GM21723 (cell line): ENCODE measurements around the gene PSORS1C1.

Experiments
- ATAC-seq: cut with Tn5 transposase; IDR thresholded peaks from one replicate; pipeline ENCODE4 v1.9.1; 2021; ENCODE audit warnings: mild to moderate bottlenecking, moderate library complexity; ENCODE audit not compliant: unreplicated experiment

PSORS1C1 gene

GRCh38 chr6:31094389-31094881, 20.2 kb upstream of the PSORS1C1 start:
- no peak for ATAC-seq

- ATAC-seq = no peak
Observed at GRCh38 chr6:31096215-31096614, 18.4 kb upstream of the PSORS1C1 start.

- ATAC-seq = no peak
Observed at GRCh38 chr6:31096656-31097055, 17.9 kb upstream of the PSORS1C1 start.

- no peak for ATAC-seq
Observed at GRCh38 chr6:31098449-31098938, 16.1 kb upstream of the PSORS1C1 start.

GRCh38 chr6:31103136-31103535, 11.5 kb upstream of the PSORS1C1 start:
- ATAC-seq = no peak

- no peak for ATAC-seq
Observed at GRCh38 chr6:31107052-31107451, 7.5 kb upstream of the PSORS1C1 start.

- no peak for ATAC-seq
Observed at GRCh38 chr6:31110825-31111582, 3.6 kb upstream of the PSORS1C1 start.

GRCh38 chr6:31111712-31112111, 2.9 kb upstream of the PSORS1C1 start:
- no peak for ATAC-seq

GRCh38 chr6:31112478-31112877, 2.1 kb upstream of the PSORS1C1 start, which contains the start of gene C6orf15:
Gene C6orf15, minus strand, starts transcription at chr6:31112575. Its CDS starts 20 bp downstream, at chr6:31112555.
- no peak for ATAC-seq

- ATAC-seq = no peak
Observed at GRCh38 chr6:31113861-31114540, 599 bp upstream of the PSORS1C1 start.

- no peak for ATAC-seq
Observed at GRCh38 chr6:31114970-31115849, 610 bp downstream of the PSORS1C1 start.

- no peak for ATAC-seq
Observed at GRCh38 chr6:31115941-31116560, 1.5 kb downstream of the PSORS1C1 start.

- ATAC-seq = no peak
Observed at GRCh38 chr6:31116661-31117385, 2.2 kb downstream of the PSORS1C1 start.

GRCh38 chr6:31118178-31118577, 3.6 kb downstream of the PSORS1C1 start:
- ATAC-seq = no peak

- ATAC-seq = no peak
Observed at GRCh38 chr6:31120151-31120915, 5.7 kb downstream of the PSORS1C1 start, which contains the start of gene CDSN. Gene CDSN, minus strand, starts transcription at chr6:31120446. Its CDS starts 27 bp downstream, at chr6:31120419.

GRCh38 chr6:31121131-31121790, 6.7 kb downstream of the PSORS1C1 start:
- no peak for ATAC-seq

GRCh38 chr6:31122791-31123706, 8.4 kb downstream of the PSORS1C1 start:
- ATAC-seq = no peak
